Epithelial cell of umbilical artery (primary cell): ENCODE results near the gene GABRR2. TPM values are rescaled to one million over a fixed set of nuclear protein-coding genes. Genes with fewer than 3 reads are reported as not detected.

Experiments
- total RNA-seq: library from RNA; depleted of rRNA; stranded (reverse); fragments of >200 nt; gene quantifications from 2 replicates; pipeline ENCODE4 v1.2.3, GENCODE V29; 2014

GABRR2 gene
- 0.15 TPM in 1 of 2 replicates, not detected in the other for total RNA-seq

GRCh38 chr6:89315249-89315885 lies at the start of gene GABRR2:
Gene GABRR2, minus strand, starts transcription at chr6:89315299. Its CDS starts 134 bp downstream, at chr6:89315165.

DNA sequence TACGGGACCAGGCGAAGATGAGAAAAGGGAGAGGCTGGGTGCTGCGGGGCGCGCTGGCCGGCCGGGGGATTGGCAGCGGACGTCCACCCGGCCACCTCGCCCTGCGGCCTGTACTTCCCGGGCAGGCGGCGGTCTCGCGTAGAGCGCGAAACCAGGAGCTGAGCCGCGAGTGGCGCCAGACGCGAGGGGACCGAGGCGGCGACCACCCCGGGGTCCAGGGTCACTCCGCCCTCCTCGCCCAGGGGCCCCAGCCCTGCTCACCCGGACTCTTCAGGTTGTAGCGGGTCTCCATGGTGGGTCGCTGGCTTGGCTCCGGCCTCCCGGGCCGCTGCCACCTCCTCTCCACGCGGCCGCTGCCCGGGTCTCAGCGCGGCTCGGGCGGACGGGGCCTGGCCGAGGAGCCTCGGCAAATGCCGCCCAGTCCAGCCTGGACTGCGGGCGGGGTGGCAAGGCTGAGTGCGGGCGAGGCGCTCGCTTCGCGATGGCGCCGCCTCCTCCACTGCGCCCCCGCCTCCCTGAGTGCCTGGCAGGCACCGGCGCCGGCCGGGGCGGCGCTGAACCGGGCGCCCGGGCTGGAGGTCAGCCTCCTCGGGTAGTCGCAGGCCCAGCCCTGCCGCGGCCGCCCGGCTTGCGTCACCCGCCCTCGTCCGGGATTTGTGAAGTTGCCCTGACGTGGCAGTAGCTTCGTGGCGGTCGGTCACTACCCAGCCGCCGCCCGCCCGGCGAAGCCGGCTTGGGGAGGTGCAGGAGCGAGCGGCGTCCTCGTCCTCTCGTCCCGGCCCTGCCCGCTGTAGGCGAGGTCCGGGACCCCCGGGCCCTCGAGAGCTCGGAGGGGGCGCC lies 37.4 kb upstream of the GABRR2 start, which contains the start of gene UBE2J1:
UBE2J1 (minus strand) TSS at position 445 of the 840 bp plus-strand sequence; CDS start at position 292, 153 bp downstream.

GRCh38 chr6:89217299-89217910 lies 97.7 kb downstream of the GABRR2 start, which contains the start of gene GABRR1:
Gene GABRR1, minus strand, starts transcription at chr6:89217358. Its CDS starts 36 bp downstream, at chr6:89217322.

Other genes with a start within 250 kb of the GABRR2 start
- 27.8 and 40.9 TPM in 2 replicates for gene PNRC1, start 234.5 kb downstream of the GABRR2 start, total RNA-seq
- under 0.01 TPM in 1 of 2 replicates, not detected in the other for gene SRSF12, start 197.2 kb downstream of the GABRR2 start, total RNA-seq
- gene PM20D2, start 169.2 kb downstream of the GABRR2 start, total RNA-seq = 7.8 and 12.9 TPM in 2 replicates
- not detected in 2 replicates for gene GABRR1, start 97.9 kb downstream of the GABRR2 start, total RNA-seq
- gene UBE2J1, start 37.4 kb upstream of the GABRR2 start, total RNA-seq = 53.5 and 59.8 TPM in 2 replicates
- 0.30 and 0.32 TPM in 2 replicates for gene RRAGD, start 97.0 kb upstream of the GABRR2 start, total RNA-seq
- gene ANKRD6, start 117.9 kb upstream of the GABRR2 start, total RNA-seq = 4.1 and 4.9 TPM in 2 replicates